ENCODE results near the gene SOX2.

SOX2 gene

DNA sequence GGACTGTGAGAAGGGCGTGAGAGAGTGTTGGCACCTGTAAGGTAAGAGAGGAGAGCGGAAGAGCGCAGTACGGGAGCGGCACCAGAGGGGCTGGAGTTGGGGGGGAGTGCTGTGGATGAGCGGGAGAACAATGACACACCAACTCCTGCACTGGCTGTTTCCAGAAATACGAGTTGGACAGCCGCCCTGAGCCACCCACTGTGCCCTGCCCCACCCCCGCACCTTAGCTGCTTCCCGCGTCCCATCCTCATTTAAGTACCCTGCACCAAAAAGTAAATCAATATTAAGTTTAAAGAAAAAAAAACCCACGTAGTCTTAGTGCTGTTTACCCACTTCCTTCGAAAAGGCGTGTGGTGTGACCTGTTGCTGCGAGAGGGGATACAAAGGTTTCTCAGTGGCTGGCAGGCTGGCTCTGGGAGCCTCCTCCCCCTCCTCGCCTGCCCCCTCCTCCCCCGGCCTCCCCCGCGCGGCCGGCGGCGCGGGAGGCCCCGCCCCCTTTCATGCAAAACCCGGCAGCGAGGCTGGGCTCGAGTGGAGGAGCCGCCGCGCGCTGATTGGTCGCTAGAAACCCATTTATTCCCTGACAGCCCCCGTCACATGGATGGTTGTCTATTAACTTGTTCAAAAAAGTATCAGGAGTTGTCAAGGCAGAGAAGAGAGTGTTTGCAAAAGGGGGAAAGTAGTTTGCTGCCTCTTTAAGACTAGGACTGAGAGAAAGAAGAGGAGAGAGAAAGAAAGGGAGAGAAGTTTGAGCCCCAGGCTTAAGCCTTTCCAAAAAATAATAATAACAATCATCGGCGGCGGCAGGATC is at the start of gene SOX2:
SOX2 (plus strand) TSS at position 601 of the 811 bp plus-strand sequence. CDS start 436 bp downstream, outside the sequence.
- no peak for FAIRE-seq

- FAIRE-seq: no peak
These were observed 28.2 kb upstream of the SOX2 start for GRCh38 chr3:181683563-181683962.

DNA sequence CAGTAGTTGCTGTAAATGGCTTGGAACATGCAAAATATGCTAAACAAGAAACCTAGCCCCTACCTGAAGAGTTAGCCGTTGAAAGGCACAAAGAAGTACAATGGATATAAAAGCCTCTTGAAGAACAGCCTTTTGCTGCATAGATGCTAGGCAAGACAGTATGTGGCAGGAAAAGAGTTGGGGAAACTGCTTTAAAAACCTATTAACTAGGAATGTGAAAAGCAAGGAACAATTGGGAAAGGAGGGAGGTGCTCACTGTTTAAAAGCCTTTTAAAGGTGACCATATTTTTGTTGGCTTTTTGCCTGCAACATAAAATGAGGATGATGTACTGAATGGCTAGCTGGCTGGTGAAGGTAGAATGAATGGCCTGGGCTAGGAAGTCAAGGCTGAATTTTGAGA is 24.5 kb upstream of the SOX2 start:
- no peak for FAIRE-seq

DNA sequence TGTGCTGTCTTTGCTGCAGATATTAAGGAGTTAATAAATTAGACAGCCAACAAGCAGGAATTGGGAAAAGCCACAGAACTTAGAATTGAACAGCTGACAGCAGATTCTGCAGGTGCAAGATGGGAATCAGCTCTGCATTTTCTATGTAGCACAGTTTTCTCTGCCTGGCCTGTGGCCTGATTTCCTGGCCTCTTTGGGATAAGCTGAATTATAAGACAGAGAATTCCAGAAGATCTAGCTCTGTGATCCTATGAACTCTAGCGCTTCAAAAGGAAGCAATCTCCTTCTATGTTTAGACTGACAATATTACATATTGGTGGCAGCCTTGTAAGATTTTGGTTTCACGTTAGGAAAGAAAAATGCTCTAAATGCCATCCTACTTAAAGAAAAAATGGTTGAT is 24.0 kb upstream of the SOX2 start:
- FAIRE-seq: no peak

GRCh38 chr3:181689546-181689945 is 22.2 kb upstream of the SOX2 start:
- no peak for FAIRE-seq

GRCh38 chr3:181690769-181691168 is 21.0 kb upstream of the SOX2 start:
- FAIRE-seq: no peak

GRCh38 chr3:181691901-181692300 is 19.8 kb upstream of the SOX2 start:
- FAIRE-seq: no peak

- FAIRE-seq: no peak
These were observed 19.2 kb upstream of the SOX2 start for GRCh38 chr3:181692311-181693145.

- no peak for FAIRE-seq
These were observed 18.4 kb upstream of the SOX2 start for GRCh38 chr3:181693280-181693679.

GRCh38 chr3:181694805-181695660 is 16.7 kb upstream of the SOX2 start:
- FAIRE-seq: no peak

DNA sequence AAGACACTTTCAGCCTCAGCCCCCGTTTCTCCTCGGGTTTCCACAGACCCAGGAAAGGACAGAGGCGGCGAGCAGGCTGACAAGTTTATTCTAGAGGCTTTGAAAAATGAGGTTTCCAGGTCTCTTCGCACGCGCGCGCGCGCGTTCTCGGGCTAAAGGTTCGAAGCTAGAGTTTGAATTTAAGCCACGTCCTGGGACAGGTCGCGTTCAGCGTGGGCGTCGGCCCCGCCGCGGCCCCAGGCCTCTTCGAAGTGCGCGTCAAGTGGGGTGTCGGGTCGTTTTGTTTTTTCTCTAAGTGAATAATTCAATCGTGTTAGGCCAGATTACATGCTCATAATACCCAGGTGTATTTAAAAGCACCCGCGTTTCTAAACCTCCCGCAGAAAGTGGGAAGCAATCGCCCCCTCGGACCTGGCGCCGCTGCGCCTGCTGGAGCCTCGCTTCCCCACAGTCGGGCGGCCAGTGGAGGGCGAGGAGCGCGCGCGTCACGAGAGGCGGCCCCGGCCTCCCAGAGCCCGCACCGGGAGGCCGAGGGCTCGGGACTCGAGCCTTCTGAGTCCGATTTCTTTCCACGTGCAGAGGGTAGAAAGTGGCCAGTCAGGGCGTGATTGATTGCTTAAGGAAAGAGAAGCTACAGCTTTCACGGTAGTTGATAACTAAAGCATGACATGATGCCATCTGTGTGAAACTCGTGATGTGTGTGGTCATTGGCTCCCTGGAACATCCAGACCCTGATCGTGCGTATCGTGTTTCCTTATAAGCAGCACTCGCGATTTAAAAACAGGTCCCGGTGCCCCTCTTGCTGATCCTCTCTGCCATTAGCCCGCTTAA is 15.8 kb upstream of the SOX2 start:
- FAIRE-seq: no peak

DNA sequence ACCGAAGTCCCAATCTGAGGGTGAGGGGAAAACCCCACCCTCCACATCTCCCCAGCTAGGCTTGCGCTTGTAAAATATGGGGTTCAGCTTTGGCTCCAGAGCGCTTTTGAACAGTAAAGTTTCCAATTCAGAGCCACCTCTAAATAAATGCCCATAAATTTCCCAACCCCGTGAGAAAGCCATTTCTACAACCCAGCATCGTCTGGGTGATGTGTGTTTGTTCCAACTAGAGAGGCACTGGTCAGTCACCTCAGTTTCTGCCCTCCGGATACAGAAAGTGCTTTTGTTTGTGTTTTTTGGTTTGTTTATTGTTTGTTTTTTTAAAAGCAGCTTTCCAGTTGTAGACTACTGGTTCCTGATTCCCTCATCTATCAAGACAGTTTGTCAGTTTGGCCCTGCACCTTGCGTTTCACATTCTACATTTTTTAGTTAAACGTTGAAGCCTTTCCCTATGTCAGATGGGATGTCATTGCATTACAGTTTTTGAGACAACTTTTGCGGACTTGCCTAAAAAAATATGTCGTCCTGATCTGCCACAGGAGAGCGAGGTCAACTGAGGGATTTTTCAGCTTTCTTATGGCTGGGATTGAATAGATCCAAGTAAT is 15.0 kb upstream of the SOX2 start:
- no peak for FAIRE-seq

GRCh38 chr3:181698263-181698954 is 13.3 kb upstream of the SOX2 start:
- FAIRE-seq: no peak

- FAIRE-seq: no peak
These were observed 12.4 kb upstream of the SOX2 start for GRCh38 chr3:181699171-181699903.

- peak; percentile 78 for FAIRE-seq
These were observed 11.3 kb upstream of the SOX2 start for GRCh38 chr3:181700168-181701087.

DNA sequence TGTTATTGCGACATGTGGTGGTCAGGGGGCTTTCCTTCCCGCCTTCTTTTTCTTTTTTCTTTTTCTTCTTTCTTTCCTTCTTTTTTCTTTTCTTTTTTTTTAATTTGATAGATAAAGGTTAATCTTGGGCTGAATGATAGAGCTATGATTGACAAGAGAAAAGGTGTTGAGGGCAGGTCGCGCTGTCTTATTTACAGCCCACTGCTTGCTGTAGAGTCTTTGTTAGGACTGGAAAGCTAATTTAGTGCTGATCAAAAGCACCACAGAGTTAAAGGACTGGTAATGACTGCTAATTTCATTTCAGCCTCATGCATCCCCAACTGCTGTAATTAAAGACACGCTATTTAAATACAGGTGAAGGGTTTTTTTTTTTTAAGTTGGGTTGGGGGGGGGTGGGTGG is 10.6 kb upstream of the SOX2 start:
- no peak for FAIRE-seq

GRCh38 chr3:181703601-181704420 is 7.9 kb upstream of the SOX2 start:
- FAIRE-seq: no peak

- no peak for FAIRE-seq
These were observed 7.2 kb upstream of the SOX2 start for GRCh38 chr3:181704421-181705085.
